ENCODE results near the gene PNPLA3.

Gene PNPLA3

GRCh38 chr22:43891360-43892182 is 32.0 kb upstream of the PNPLA3 start, which contains the start of gene PNPLA5:
TSS of gene PNPLA5 (minus strand) at chr22:43892013. CDS start at chr22:43891880, 133 bp downstream.
- intact Hi-C loops (cut with DNase I; ENCODE audit: low total_unique reads), result no loop called here
- Histone ChIP-seq H3K4me1 (peaks cover 0 to 10% (median 9%) of the 10 kb centered on the region in 4 donors), H3K36me3 (no peaks in the 10 kb centered on the region), H3K27ac (no peak within 1 kb of the TSS), H3K4me3 (no peak within 1 kb of the TSS), H3K9me3 (no peaks in the 10 kb centered on the region), H3K27me3 (peaks cover 0 to 70% of the 10 kb centered on the region in 2 donors)
- TF ChIP-seq, protein P1, sequence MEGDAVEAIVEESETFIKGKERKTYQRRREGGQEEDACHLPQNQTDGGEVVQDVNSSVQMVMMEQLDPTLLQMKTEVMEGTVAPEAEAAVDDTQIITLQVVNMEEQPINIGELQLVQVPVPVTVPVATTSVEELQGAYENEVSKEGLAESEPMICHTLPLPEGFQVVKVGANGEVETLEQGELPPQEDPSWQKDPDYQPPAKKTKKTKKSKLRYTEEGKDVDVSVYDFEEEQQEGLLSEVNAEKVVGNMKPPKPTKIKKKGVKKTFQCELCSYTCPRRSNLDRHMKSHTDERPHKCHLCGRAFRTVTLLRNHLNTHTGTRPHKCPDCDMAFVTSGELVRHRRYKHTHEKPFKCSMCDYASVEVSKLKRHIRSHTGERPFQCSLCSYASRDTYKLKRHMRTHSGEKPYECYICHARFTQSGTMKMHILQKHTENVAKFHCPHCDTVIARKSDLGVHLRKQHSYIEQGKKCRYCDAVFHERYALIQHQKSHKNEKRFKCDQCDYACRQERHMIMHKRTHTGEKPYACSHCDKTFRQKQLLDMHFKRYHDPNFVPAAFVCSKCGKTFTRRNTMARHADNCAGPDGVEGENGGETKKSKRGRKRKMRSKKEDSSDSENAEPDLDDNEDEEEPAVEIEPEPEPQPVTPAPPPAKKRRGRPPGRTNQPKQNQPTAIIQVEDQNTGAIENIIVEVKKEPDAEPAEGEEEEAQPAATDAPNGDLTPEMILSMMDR (IDR thresholded peaks at IDR 0.05), result no peak
- DNase-seq, result no peak

- intact Hi-C loops (cut with DNase I; ENCODE audit: low total_unique reads), result no loop called here
- Histone ChIP-seq H3K9me3 (no peaks in the 10 kb centered on the region), H3K4me1 (peaks cover 0 to 10% (median 9%) of the 10 kb centered on the region in 4 donors), H3K27ac (no peak overlapping the region), H3K4me3 (no peak overlapping the region), H3K36me3 (no peaks in the 10 kb centered on the region), H3K27me3 (peaks cover 0 to 66% of the 10 kb centered on the region in 2 donors)
- DNase-seq, result no peak
- TF ChIP-seq, protein P1 (IDR thresholded peaks at IDR 0.05), result no peak
Measured at GRCh38 chr22:43892183-43892894, 31.3 kb upstream of the PNPLA3 start.

DNA sequence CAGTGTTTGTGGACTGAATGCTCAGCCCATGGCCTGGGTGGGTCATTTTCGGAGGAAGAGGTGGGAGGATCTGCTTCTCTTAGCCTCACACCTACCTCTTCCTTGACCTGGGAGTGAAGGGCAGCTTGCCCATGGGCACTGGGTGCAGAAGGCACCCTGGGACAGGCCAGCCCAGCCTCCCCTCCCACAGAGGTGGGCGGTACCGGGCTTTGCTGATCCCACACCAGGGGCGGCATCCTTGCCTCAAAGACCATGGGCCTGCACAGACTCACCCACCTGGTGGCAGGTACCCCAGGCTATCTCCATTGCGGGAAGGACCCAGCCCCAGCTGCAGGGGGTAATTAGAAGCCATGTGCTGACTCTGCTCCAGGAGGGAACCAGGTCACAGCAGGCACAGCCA is 30.3 kb upstream of the PNPLA3 start:
- intact Hi-C loops (cut with DNase I; ENCODE audit: low total_unique reads), result no loop called here
- no peaks in the 10 kb centered on the region for H3K36me3 ChIP-seq

GRCh38 chr22:43894122-43894521 is 29.5 kb upstream of the PNPLA3 start:
- intact Hi-C loops (cut with DNase I; ENCODE audit: low total_unique reads), result no loop called here
- H3K27ac ChIP-seq, result no peak overlapping the region
- H3K4me3 ChIP-seq, result no peak overlapping the region
- TF ChIP-seq, protein P1 (IDR thresholded peaks at IDR 0.05), result no peak
- no peaks in the 10 kb centered on the region for H3K9me3 ChIP-seq
- DNase-seq, result no peak
- peaks cover 0 to 10% (median 9%) of the 10 kb centered on the region in 4 donors for H3K4me1 ChIP-seq
- peaks cover 0 to 50% of the 10 kb centered on the region in 2 donors for H3K27me3 ChIP-seq
- H3K36me3 ChIP-seq, result no peaks in the 10 kb centered on the region

More for the DNA sequence above, 30.3 kb upstream of the PNPLA3 start:
- no peak for DNase-seq
- TF ChIP-seq, protein P1 (IDR thresholded peaks at IDR 0.05), result no peak
- peaks cover 0 to 58% of the 10 kb centered on the region in 2 donors for H3K27me3 ChIP-seq
- H3K4me1 ChIP-seq, result peaks cover 0 to 10% (median 9%) of the 10 kb centered on the region in 4 donors
- H3K4me3 ChIP-seq, result no peak overlapping the region
- H3K9me3 ChIP-seq, result no peaks in the 10 kb centered on the region
- H3K27ac ChIP-seq, result no peak overlapping the region

GRCh38 chr22:43895986-43896645 is 27.5 kb upstream of the PNPLA3 start:
- H3K9me3 ChIP-seq, result no peaks in the 10 kb centered on the region
- DNase-seq, result no peak
- no peaks in the 10 kb centered on the region for H3K36me3 ChIP-seq
- intact Hi-C loops (cut with DNase I; ENCODE audit: low total_unique reads), result no loop called here
- TF ChIP-seq, protein P1 (IDR thresholded peaks at IDR 0.05), result no peak
- H3K27ac ChIP-seq, result no peak overlapping the region
- H3K27me3 ChIP-seq, result peaks cover 0 to 33% of the 10 kb centered on the region in 2 donors
- no peak overlapping the region for H3K4me3 ChIP-seq
- H3K4me1 ChIP-seq, result peaks cover 0 to 7% (median 6%) of the 10 kb centered on the region in 4 donors
